HG03432 (cell line): ENCODE data around the gene VBP1.
"Not testable (repeated sequence)": the region's sequence is repeated elsewhere in the genome, so short reads cannot be mapped to it uniquely, and the experiment has no call there.

ENCODE experiments used
- ATAC-seq: cut with Tn5 transposase; IDR thresholded peaks from one replicate; pipeline ENCODE4 v1.9.1; 2021; ENCODE audit warnings: mild to moderate bottlenecking, moderate library complexity; ENCODE audit not compliant: unreplicated experiment

VBP1 gene

GRCh38 chrX:155216179-155216939, at the start of gene VBP1:
Gene VBP1 (plus strand): TSS chrX:155216460. CDS start chrX:155216483, 23 bp downstream.
- ATAC-seq: peak; percentile 98

DNA sequence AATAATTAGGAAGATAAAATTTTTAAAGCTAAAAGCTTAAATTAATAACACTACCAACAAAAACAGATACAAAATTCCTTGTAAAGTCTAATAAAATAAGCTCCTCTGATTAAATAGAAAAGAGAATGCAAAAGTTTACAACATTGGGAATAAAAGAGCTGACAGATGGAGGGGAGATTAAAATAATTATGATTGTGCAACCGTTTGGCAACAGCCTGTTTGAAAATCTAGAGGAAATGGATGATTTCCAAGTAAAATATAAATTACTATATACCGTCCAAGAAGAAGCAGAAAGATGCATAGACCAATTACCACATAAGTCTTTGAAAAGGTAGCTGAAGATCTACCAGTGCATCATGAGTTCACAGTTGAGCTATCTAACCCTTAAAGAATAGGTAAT, 46.4 kb upstream of the VBP1 start:
- no peak for ATAC-seq

DNA sequence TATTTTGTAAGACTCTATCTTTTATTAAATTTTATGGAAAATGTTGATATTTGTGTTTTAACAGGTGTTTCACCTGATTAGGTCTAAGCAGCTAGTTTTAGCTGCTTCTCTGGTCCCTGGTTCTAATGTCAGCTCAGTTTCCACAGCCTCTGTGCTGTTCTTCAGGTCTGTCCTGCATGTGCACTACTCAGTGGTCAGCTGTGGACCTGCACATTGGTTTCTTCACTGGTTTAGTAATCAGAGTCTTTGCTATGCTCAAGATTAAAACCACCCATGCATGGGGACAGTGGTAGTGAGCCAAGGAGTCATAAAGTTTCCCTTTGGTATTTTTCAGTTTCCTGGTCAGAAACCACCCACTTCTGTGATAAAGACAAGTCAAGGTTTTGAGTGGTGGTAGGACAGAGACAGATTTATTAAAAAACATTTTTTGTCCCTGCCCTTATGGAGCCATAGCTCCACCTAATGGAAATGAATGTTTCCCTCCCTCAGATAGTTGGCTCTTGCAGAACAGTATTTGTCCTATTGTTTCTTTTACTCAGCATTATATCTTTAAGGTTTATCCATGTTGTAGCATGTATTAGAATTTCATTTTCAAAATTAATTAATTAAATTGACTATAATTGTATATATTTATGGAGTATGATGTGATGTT, 36.8 kb upstream of the VBP1 start:
- no peak for ATAC-seq

- ATAC-seq: no peak
These were observed 27.5 kb upstream of the VBP1 start for GRCh38 chrX:155188786-155189185.

- ATAC-seq: no peak
These were observed 5.1 kb upstream of the VBP1 start for GRCh38 chrX:155211208-155211607.

DNA sequence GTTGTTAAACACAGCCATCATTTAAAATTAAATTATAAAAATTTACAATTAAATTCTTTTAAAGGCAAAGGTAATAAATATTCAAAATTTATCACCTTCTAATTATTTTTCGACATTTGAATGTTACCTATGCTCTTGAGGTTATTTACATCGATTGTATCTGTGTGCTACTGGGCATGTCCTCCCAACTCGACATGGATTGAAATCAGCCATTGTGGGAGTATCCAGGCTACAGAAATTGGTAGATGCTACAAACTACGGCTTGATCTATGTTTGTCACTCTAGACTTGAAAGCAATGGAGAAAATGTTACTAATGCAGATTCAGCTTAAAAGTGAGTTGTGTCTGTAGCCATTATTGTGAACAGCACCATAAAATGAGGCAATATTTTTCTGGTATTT, 2.5 kb upstream of the VBP1 start:
- no peak for ATAC-seq

GRCh38 chrX:155215443-155216178, 649 bp upstream of the VBP1 start:
- ATAC-seq: peak; percentile 43

GRCh38 chrX:155216940-155217440, 730 bp downstream of the VBP1 start:
- ATAC-seq: no peak

DNA sequence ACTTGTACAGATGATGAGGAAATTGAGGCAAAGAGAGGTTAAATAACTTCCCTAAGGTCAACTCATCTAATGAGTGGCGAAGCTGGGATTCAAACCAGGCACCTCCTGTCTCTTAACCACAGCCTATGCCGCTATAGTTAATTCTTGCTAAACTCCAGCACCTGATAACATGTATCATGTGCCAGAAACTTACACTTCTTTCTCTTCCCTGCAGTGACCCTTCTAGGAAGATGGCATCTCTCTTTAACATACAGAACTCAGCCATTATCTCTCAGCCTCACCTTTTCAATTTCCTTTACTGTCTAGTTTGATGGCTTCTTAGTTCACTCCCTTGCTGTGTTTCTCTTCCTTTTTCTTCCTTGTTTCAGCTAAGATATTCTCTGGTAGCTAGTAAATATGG, 2.5 kb downstream of the VBP1 start:
- ATAC-seq: no peak

GRCh38 chrX:155221351-155221750, 5.1 kb downstream of the VBP1 start:
- ATAC-seq: no peak

GRCh38 chrX:155223746-155224145, 7.5 kb downstream of the VBP1 start:
- ATAC-seq: not testable (repeated sequence)

DNA sequence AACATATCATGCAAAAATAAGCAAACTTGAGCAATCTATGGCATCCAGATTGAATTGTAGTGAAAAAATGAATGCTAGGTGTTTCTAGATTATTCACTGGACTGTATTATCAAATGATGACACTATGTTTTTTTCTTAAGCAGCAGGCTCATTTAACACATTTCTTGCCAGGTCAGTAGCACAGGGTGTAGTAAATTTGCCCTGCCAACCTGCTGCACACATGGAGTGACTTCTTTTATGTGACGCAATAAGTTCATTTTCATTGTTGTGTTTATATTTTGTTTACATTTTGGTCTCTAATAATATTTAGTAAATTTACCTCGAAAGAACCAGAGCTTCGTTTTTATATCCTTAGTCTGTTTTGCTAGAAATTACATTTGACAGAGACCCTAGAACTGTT, 9.5 kb downstream of the VBP1 start:
- no peak for ATAC-seq

GRCh38 chrX:155231163-155231562, 14.9 kb downstream of the VBP1 start:
- peak; percentile 84 for ATAC-seq

GRCh38 chrX:155235891-155236290, 19.6 kb downstream of the VBP1 start:
- no peak for ATAC-seq

GRCh38 chrX:155237719-155238118, 21.5 kb downstream of the VBP1 start:
- ATAC-seq: no peak

GRCh38 chrX:155242300-155242699, 26.0 kb downstream of the VBP1 start:
- no peak for ATAC-seq

GRCh38 chrX:155246748-155247147, 30.5 kb downstream of the VBP1 start:
- no peak for ATAC-seq

DNA sequence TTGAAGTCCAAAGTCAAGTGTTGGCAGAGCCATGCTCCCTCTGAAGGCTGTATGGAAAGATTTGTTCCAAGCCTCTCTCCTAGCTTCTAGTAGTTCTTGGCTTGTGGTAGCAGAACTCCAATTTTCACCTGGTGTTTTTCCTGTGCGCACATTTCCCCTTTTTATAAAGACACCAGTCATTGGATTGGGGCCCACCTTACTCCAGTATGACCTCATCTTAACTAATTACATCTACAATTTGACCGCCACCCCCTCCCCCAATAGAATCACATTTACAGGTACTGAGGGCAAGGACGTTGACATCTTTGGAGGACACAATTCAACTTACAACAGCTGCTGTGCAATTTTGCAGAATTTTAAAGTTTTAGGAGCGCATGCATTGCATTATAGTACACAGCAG, 31.2 kb downstream of the VBP1 start:
- ATAC-seq: no peak

DNA sequence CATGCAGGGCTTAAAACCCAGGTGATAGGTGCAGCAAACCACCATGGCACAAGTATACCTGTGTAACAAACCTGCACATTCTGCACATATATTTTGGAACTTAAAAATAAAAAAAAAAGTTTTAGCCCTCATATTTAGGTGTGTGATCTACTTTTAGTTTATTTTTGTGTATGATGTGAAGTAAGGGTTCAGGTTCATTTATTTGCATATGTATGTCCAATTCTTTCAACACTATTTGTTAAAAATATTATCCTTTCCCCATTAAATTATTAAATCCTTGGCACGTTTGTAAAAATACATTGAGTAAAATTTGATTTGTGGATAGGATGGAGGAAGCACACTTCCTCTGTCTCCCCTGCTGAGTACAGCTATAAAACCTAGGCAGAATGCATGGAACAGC, 35.1 kb downstream of the VBP1 start:
- no peak for ATAC-seq

- ATAC-seq: no peak
These were observed 43.5 kb downstream of the VBP1 start for GRCh38 chrX:155259752-155260151.

DNA sequence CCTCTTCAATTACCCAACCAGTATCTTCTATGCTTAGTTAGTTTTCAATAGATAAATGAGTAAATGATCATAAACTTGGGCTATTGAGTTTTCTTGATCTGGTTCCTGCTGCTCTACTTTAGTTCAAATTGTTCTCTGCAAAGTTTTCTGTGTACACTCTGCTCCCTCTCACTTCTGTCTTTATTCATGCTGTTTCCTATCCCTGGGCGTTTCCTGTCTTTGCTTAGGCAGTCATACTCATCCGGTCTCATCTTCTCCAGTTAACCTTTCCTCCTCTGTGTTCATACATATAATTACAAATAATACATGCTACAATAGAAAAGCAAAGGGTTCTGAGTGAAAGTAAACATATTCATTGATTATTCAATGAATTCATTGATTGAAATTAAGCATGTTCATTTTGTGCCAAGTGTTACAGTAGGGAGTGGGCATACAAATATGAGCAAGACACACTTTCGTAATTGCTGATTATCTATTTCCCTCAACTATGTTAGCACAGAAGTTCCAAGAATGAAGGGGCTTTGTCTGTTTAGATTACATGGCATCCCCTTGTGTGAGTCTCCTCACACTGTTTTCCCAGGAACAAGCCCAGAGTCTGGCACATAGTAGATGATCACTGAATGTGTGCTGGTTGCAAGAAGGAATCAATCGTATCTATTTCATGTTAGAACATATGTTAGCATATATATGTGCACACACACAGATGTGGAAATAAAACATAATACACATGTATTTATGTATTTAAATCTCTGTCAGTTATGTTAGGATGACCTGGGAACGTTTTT, 46.9 kb downstream of the VBP1 start:
- peak; percentile 46 for ATAC-seq
